Neuron (in vitro differentiated cells): ENCODE data around the gene MEF2C.

Experiments
- H2AFZ ChIP-seq: one replicate; pipeline ENCODE4 v1.6.1; 2013; ENCODE audit warnings: low read depth, mild to moderate bottlenecking, inconsistent platforms, low read length, moderate library complexity
- H3K27me3 ChIP-seq: one replicate; pipeline ENCODE4 v1.6.1; 2013; ENCODE audit warnings: low read length; ENCODE audit not compliant: insufficient read depth
- H3K36me3 ChIP-seq: one replicate; pipeline ENCODE4 v1.6.1; 2013; ENCODE audit warnings: low read length; ENCODE audit not compliant: insufficient read depth
- H3K4me1 ChIP-seq: one replicate; pipeline ENCODE4 v1.6.1; 2013; ENCODE audit warnings: low read length; ENCODE audit not compliant: insufficient read depth
- H3K4me3 ChIP-seq: 2 replicates; pipeline ENCODE4 v1.5.1; 2013; ENCODE audit warnings: mild to moderate bottlenecking, low read length, moderate library complexity
- H3K9me3 ChIP-seq: one replicate; pipeline ENCODE4 v1.6.1; 2013; ENCODE audit warnings: low read length

Gene MEF2C

DNA sequence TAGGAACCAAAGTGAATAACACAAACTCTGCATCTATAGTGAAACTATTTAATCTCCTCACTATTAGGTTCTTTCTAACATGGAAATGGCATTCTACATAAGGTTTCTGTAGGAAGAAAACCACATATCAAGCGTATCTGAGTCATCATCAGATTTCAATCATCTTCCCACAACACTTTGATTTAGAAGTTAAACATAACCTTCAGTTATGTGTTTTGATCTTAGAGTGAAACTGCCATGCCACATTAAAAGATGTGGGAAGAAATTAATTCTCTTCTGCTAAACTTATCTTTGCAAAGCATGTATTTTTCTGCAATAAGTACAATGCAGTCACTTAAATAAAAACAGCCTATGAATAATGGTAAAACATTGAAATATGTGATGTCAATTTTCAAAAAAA is 55.0 kb downstream of the MEF2C start:
- no peaks in the 10 kb centered on the region for H3K27me3 ChIP-seq
- no peaks in the 10 kb centered on the region for H3K36me3 ChIP-seq
- H3K4me1 ChIP-seq, result peaks cover 5% of the 10 kb centered on the region
- no peaks in the 10 kb centered on the region for H3K9me3 ChIP-seq
- no peak overlapping the region for H3K4me3 ChIP-seq
- no peak overlapping the region for H2AFZ ChIP-seq

GRCh38 chr5:88826646-88827585 is 56.1 kb downstream of the MEF2C start:
- Histone ChIP-seq H3K36me3 (no peaks in the 10 kb centered on the region), H3K9me3 (no peaks in the 10 kb centered on the region), H3K27me3 (no peaks in the 10 kb centered on the region), H2AFZ (no peak overlapping the region), H3K4me1 (peaks cover 5% of the 10 kb centered on the region), H3K4me3 (no peak overlapping the region)

DNA sequence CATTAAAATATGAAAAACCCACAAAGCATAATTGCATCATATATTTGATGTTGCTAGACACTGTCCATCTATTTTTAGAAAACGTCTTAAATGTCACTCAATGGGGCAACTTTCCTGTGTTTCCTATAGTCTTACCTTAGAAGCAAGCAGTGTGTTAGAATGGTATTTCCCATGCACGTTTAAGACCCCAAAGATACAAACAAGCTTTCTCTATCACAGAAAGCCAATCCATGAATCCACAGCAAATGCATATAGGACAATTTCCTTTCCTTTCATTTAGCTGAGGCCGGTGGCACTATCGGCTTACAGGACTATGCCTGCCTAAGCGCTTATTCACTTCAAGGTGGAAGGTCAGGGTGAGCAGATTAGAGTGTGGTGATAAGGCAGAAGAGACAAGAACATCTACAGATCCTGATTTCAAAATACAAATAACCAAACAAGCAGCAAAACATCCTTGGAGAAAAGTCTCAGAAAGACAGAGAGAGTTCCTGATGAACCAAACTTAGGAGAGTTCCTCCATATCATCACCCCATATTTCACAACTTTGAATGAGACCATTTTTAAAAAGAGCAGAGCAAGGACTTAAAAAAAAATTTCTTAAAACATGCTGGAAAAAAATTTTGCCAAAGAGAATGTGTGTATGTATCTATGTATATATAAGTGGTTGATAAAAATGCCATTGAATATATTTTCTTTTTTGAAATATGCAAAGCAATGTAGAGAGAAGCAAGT is 57.2 kb downstream of the MEF2C start:
- Histone ChIP-seq H3K36me3 (no peaks in the 10 kb centered on the region), H3K27me3 (no peaks in the 10 kb centered on the region), H3K4me1 (peaks cover 5% of the 10 kb centered on the region), H2AFZ (no peak overlapping the region), H3K4me3 (no peak overlapping the region), H3K9me3 (no peaks in the 10 kb centered on the region)

GRCh38 chr5:88824892-88825583 is 57.9 kb downstream of the MEF2C start:
- Histone ChIP-seq H3K36me3 (no peaks in the 10 kb centered on the region), H3K4me1 (peaks cover 5% of the 10 kb centered on the region), H3K27me3 (no peaks in the 10 kb centered on the region), H3K9me3 (no peaks in the 10 kb centered on the region), H2AFZ (no peak overlapping the region), H3K4me3 (no peak overlapping the region)

DNA sequence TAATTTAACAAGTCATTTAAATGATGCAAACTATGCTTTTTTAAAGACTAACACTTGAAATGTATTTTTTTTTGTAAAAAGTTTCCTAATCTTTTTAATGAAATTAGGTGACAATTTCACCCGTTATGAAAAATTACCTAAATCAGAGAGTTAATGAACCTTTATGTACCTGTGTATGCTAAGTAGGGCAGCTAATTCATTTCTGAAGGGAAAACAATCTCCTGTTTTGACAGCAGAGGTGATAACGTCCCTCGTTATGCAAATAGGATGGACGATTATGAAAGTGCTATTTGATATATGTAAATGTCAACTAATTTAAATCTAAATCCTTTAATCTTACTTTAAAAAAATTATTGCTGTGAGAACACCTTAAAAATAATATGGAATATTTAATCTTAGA is 58.8 kb downstream of the MEF2C start:
- no peak overlapping the region for H2AFZ ChIP-seq
- H3K4me3 ChIP-seq, result no peak overlapping the region
- no peaks in the 10 kb centered on the region for H3K36me3 ChIP-seq
- H3K27me3 ChIP-seq, result no peaks in the 10 kb centered on the region
- H3K4me1 ChIP-seq, result peaks cover 5% of the 10 kb centered on the region
- H3K9me3 ChIP-seq, result no peaks in the 10 kb centered on the region

DNA sequence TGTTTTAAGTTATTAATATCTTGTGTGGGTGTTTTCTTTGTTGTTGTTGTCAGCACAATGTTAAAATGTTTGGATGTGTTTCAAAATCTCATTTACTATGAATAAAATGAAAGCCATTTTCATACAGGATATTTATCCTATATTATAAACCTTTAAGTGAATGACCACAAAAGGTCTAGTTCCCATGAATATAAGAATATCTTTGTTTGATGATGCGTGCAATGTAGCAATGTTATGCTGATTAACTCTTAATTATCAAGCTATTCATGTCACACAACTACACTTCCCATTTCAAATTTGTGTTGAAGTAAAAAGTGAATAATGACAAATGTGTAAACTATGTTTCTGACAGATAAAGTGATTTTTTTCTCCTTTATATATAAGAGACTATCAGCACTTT is 59.8 kb downstream of the MEF2C start:
- Histone ChIP-seq H3K27me3 (no peaks in the 10 kb centered on the region), H2AFZ (no peak overlapping the region), H3K4me3 (no peak overlapping the region), H3K36me3 (no peaks in the 10 kb centered on the region), H3K4me1 (peaks cover 5% of the 10 kb centered on the region), H3K9me3 (no peaks in the 10 kb centered on the region)

- H3K9me3 ChIP-seq, result no peaks in the 10 kb centered on the region
- H3K27me3 ChIP-seq, result no peaks in the 10 kb centered on the region
- H3K36me3 ChIP-seq, result no peaks in the 10 kb centered on the region
- no peak overlapping the region for H2AFZ ChIP-seq
- no peak overlapping the region for H3K4me3 ChIP-seq
- H3K4me1 ChIP-seq, result no peaks in the 10 kb centered on the region
Measured at GRCh38 chr5:88821161-88821560, 61.8 kb downstream of the MEF2C start.

GRCh38 chr5:88820581-88820980 is 62.4 kb downstream of the MEF2C start:
- H3K36me3 ChIP-seq, result no peaks in the 10 kb centered on the region
- no peaks in the 10 kb centered on the region for H3K9me3 ChIP-seq
- H2AFZ ChIP-seq, result no peak overlapping the region
- H3K27me3 ChIP-seq, result no peaks in the 10 kb centered on the region
- no peak overlapping the region for H3K4me3 ChIP-seq
- H3K4me1 ChIP-seq, result no peaks in the 10 kb centered on the region

DNA sequence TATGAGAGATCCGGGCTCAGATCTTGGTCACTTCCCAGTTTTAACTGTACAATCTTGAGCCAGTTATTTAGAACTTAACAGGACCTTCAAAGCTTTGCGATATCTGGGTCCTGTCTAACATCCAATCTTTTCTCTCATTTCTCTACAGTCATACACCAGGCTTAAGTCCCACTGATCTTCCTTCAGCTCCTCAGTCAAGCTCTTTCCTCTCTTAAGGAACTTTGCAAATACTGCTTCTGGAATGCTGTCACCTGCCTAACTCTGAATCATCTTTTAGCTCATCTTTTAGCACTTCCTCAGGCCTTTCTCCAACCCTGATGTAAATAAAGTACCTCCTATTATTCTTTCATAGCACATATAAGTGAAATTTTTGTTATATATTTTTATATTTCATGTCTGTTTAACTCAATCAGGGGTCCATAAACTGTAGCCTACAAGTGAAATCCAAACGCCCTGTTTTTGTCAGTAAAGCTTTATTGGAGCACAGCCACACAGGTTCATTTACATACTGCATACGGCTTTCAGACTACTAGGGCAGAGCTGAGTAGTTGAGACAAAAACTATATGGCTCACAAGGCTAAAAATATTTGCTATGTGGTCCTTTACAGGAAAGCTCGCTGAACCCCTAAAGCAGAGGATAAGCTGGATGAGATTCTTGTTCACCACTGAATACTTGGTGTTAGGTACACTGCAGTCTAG is 63.5 kb downstream of the MEF2C start:
- Histone ChIP-seq H3K36me3 (no peaks in the 10 kb centered on the region), H3K9me3 (no peaks in the 10 kb centered on the region), H3K4me3 (no peak overlapping the region), H2AFZ (no peak overlapping the region), H3K27me3 (no peaks in the 10 kb centered on the region), H3K4me1 (no peaks in the 10 kb centered on the region)

DNA sequence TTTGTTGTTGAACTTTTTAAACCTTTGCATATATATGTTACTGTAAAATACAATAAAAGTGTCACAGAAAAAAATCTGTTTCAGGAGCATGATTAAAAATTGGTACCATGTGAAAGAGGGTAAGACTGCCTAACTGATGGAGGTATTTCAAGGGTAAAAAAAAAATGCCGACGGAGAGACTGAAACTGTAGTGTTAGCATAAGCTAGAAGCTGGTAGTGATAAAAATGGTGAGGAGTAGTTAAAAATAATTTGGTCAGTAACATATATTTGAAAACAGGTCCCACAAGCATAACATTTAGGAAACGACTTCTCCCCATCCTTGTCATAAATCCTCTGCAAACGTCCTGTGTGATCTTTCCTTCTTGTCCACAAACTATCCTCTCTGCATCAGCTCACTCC is 64.7 kb downstream of the MEF2C start:
- no peak overlapping the region for H3K4me3 ChIP-seq
- H3K4me1 ChIP-seq, result no peaks in the 10 kb centered on the region
- H2AFZ ChIP-seq, result no peak overlapping the region
- no peaks in the 10 kb centered on the region for H3K27me3 ChIP-seq
- H3K36me3 ChIP-seq, result no peaks in the 10 kb centered on the region
- no peaks in the 10 kb centered on the region for H3K9me3 ChIP-seq

- H3K9me3 ChIP-seq, result no peaks in the 10 kb centered on the region
- no peaks in the 10 kb centered on the region for H3K4me1 ChIP-seq
- no peaks in the 10 kb centered on the region for H3K27me3 ChIP-seq
- H3K4me3 ChIP-seq, result no peak overlapping the region
- no peaks in the 10 kb centered on the region for H3K36me3 ChIP-seq
- H2AFZ ChIP-seq, result no peak overlapping the region
Measured at GRCh38 chr5:88816195-88816594, 66.8 kb downstream of the MEF2C start.

GRCh38 chr5:88815050-88815789 is 67.8 kb downstream of the MEF2C start:
- H3K4me3 ChIP-seq, result no peak overlapping the region
- no peaks in the 10 kb centered on the region for H3K9me3 ChIP-seq
- no peaks in the 10 kb centered on the region for H3K27me3 ChIP-seq
- no peak overlapping the region for H2AFZ ChIP-seq
- no peaks in the 10 kb centered on the region for H3K4me1 ChIP-seq
- no peaks in the 10 kb centered on the region for H3K36me3 ChIP-seq
